AG20443 (cell line): Measurements from ENCODE around the gene GALNT15.

Experiments
- DNase-seq: peaks from one replicate; pipeline ENCODE4 v3.0.0; 2012; ENCODE audit warnings: low spot score, mixed read lengths

GALNT15 gene

GRCh38 chr3:16227566-16227965, 53.1 kb downstream of the GALNT15 start:
- no peak for DNase-seq

DNA sequence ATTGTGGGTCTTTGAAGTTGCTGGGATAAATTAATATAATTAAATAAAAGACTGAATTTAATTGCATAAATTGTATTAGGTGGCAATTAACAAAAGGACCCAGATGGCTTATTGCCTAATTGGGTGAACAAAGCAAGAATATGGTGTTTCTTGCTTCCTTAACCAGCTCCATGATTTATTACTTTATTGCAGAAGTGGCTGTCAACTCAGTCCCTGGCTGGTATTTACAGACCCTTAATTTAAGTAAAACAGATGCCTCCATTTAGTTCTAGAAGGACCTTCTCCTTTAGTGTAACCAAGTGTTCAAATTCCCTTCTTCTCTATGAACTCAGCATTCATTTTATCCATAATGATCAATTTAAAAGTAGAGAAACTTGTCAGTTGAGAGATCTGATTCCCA, 55.2 kb downstream of the GALNT15 start:
- no peak for DNase-seq

GRCh38 chr3:16231983-16232382, 57.5 kb downstream of the GALNT15 start:
- no peak for DNase-seq

GRCh38 chr3:16233806-16234205, 59.3 kb downstream of the GALNT15 start:
- DNase-seq = no peak

GRCh38 chr3:16234281-16234680, 59.8 kb downstream of the GALNT15 start:
- DNase-seq = no peak

GRCh38 chr3:16236030-16236639, 61.7 kb downstream of the GALNT15 start:
- no peak for DNase-seq

DNA sequence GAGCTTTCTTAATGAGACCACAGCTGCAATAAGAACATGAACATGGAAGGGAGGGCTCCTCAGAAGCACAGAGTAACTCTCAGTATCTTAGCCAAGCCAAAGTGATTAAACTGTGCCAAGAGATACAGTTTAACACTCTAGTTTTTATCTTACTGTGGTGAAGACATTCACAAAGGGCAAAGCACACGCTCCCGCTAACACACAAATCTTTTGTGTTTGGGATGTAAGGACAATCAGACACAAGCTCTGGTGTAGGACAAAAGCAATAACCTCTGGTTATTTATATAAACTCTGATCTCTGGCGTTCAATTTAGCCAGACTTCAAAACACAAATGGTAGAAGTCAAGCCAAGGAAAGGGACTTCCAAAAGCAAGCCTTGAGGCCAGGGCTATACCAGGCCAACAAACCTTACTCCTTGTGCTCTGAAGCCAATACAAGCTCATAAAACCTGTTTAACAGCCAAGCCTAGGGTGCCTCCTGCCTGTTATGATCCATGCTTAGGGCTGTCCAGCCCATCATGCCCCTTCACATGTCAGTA, 62.4 kb downstream of the GALNT15 start:
- DNase-seq = no peak

- peak; percentile 22 for DNase-seq
Measured at GRCh38 chr3:16239086-16239770, 64.7 kb downstream of the GALNT15 start.

- DNase-seq = peak; percentile 20
Measured at GRCh38 chr3:16239780-16240179, 65.3 kb downstream of the GALNT15 start.

DNA sequence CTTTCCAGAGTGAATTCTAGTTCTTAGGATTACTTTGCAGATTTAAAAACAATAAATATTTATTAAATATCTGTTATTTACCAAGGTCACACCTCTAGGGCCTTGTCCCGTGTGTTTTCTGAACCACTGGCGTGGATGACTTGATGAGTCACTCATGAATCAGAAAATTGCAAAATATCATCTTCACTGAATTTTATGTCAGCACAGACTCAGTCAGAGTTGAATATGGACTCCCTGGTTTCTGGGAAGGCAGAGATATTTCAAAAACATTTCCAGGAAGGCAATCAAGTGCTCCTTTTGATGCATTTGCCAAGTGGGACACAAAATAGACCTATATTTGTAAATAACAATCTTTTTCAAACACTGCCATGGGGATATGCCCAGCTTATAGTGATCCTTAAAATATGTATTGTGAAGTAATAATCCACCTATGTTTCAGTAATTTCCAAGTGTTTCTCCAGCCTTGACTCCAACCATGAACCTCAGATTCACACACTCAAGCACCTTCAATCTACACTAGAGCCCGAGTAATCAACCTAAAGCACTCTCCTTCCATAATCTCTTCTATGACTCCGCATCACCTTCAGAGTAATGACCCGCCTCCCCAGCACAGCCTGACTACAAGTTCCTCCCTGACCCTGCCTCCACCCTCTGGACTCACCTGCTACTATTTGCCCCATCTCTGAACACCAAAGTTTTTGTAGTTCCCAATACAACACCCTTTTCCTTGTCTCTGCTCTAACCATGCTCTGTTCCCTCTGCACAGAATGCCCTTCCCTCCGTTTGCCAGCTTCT, 65.9 kb downstream of the GALNT15 start:
- DNase-seq = peak; percentile 83

- no peak for DNase-seq
Measured at GRCh38 chr3:16241225-16241624, 66.7 kb downstream of the GALNT15 start.

DNA sequence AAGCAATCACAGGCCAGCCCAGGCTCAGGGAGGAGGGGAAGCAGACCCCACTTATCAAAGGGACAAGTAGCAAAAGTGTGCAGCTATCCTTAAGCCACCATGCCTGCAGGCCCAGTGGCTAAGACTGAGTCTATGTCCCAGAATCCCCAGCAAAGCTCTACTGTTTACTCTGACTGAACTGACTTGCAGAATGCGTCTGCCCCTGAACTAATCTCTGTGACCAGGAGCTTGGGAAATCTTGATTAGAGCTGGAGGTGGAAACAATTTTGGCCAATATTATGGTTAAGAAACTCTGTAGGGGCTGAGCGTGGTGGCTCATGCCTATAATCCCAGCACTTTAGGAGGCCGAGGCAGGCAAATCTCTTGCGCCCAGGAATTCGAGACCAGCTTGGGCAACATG, 67.7 kb downstream of the GALNT15 start:
- no peak for DNase-seq

GRCh38 chr3:16243706-16244490, 69.4 kb downstream of the GALNT15 start:
- DNase-seq = peak; percentile 19

DNA sequence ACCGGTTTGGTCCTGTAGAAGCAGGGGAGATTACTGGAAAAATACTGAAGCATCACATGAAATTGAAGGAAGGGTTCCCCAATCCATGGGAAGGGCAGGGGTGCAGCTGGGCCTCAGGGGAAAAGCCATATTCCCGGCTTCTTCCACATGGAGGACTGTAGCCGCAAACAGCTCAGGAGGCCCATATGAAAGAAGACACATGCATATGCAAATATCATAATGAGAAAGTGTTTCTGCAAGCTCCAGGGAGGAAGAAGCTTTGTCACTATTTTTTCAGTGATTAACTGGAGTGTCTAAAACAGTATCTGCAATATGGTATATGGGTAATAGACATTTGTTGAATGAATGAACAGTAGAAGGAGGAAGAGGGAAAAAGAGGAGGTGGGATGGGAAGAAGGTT, 71.1 kb downstream of the GALNT15 start:
- DNase-seq = no peak

GRCh38 chr3:16247282-16248061, 73.0 kb downstream of the GALNT15 start:
- DNase-seq = peak; percentile 85

DNA sequence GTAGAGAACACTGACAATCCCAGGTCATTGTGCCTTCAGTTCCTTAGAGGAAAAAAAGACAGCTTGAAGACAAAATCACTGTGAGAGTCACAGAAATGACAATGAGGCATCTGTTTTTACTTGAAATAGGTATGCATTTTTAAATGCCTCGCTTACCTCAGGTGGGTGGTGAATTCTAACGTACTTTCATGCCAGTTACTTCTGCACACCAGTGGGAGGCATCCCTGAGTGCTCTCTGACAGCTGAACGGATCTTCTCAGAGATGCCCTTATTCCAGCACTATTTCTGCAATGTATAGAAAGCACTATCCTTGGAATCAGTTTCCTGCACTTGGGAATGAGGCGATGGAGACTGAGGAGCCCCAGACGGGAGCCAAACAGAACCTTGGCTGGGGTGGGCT, 74.1 kb downstream of the GALNT15 start:
- DNase-seq = no peak

DNA sequence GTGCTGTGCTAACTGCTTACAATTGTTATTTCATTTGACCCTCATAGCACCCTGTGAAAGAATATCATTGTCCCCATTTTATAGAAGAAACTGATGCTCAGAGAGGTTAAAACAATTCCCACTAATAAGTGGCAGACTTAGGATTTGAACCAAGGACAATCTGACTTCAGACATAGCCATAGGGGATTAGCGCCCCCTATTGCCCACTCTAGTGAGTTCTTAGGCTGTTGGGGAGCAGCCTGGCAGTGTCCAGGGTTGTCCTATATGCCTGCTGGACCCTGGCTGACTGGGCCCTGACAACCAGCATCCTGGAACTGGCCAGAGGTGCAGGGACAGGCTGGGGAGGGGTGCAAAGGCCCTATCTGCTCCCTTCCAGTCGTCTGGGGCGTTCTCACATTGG, 74.9 kb downstream of the GALNT15 start:
- DNase-seq = peak; percentile 51

GRCh38 chr3:16249886-16250285, 75.4 kb downstream of the GALNT15 start:
- no peak for DNase-seq

DNA sequence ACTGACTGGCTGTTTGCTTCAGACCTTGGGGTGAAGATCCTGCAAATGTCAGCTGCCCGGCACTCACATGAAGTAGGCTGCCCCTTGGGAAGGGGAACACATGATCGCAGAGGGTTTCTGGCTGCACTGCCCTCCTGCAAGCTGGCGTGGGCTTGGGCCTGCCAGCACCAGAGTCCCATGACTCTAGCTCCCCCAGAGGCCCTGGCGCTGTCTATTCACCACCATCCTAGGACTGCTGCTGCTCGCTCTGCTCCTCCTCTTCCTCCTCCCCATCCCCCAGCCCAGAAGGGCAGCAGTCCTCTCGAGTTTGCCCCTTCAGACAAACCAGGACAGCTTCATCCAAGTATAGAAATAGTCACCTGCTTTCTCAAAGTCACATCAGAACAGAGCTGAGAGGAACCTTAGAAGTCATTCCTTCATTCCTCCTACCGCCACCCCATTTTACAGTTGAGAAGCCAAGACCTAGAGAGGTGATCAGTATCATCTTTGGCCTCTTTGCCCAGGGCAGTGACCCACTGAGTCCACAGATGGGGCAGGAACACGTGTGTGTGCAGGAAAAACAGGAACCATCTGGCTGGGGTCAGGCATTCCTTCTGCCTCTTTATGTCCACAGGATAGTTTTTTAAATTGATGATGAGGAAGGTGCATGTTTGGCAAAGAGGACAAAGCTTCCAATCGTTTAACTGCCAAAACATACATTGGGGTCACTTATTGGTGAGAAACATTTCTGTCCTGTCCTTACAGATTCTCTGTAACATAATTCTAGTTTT, 77.0 kb downstream of the GALNT15 start:
- no peak for DNase-seq

- no peak for DNase-seq
Measured at GRCh38 chr3:16252243-16252978, 77.9 kb downstream of the GALNT15 start.
